HG03457 (cell line): ENCODE data around the gene NDUFA11.
"Not testable (repeated sequence)": the region's sequence is repeated elsewhere in the genome, so short reads cannot be mapped to it uniquely, and the experiment has no call there.

Source experiments
- ATAC-seq: cut with Tn5 transposase; IDR thresholded peaks from one replicate; pipeline ENCODE4 v1.9.1; 2021; ENCODE audit warnings: moderate number of reproducible peaks; ENCODE audit not compliant: unreplicated experiment

NDUFA11 gene

GRCh38 chr19:5891572-5891937 lies 12.0 kb downstream of the NDUFA11 start:
- ATAC-seq = no peak

- ATAC-seq = no peak
Observed at GRCh38 chr19:5890099-5890498, 13.5 kb downstream of the NDUFA11 start.

GRCh38 chr19:5889288-5889971 lies 14.2 kb downstream of the NDUFA11 start:
- ATAC-seq = no peak

GRCh38 chr19:5884065-5884811 lies 19.4 kb downstream of the NDUFA11 start:
- not testable (repeated sequence) for ATAC-seq

- not testable (repeated sequence) for ATAC-seq
Observed at GRCh38 chr19:5883157-5883873, 20.3 kb downstream of the NDUFA11 start.

- no peak for ATAC-seq
Observed at GRCh38 chr19:5882421-5882968, 21.1 kb downstream of the NDUFA11 start.

GRCh38 chr19:5881543-5882299 lies 21.9 kb downstream of the NDUFA11 start:
- no peak for ATAC-seq

- no peak for ATAC-seq
Observed at GRCh38 chr19:5880604-5881078, 22.9 kb downstream of the NDUFA11 start.

GRCh38 chr19:5880196-5880595 lies 23.4 kb downstream of the NDUFA11 start:
- ATAC-seq = no peak

GRCh38 chr19:5877882-5878281 lies 25.7 kb downstream of the NDUFA11 start:
- no peak for ATAC-seq

- no peak for ATAC-seq
Observed at GRCh38 chr19:5877427-5877826, 26.2 kb downstream of the NDUFA11 start.

- not testable (repeated sequence) for ATAC-seq
Observed at GRCh38 chr19:5874496-5874895, 29.1 kb downstream of the NDUFA11 start.

- no peak for ATAC-seq
Observed at GRCh38 chr19:5873617-5874199, 29.9 kb downstream of the NDUFA11 start.

- ATAC-seq = no peak
Observed at GRCh38 chr19:5870986-5871394, 32.6 kb downstream of the NDUFA11 start.

- no peak for ATAC-seq
Observed at GRCh38 chr19:5867201-5868136, 36.1 kb downstream of the NDUFA11 start.

GRCh38 chr19:5865772-5866171 lies 37.8 kb downstream of the NDUFA11 start:
- ATAC-seq = no peak

GRCh38 chr19:5864725-5865486 lies 38.7 kb downstream of the NDUFA11 start:
- ATAC-seq = no peak

- no peak for ATAC-seq
Observed at GRCh38 chr19:5864013-5864720, 39.4 kb downstream of the NDUFA11 start.
